Measurements from ENCODE around the gene IQSEC1. TPM values are rescaled to one million over a fixed set of nuclear protein-coding genes. Genes with fewer than 3 reads are reported as not detected.

IQSEC1 gene
- total RNA-seq, 4 donors from 2014 or later: 31.9 to 35.8 (median 34.8) TPM

GRCh38 chr3:12998648-12999047, 74.6 kb downstream of the IQSEC1 start:
- no peak overlapping the region for H3K4me3 ChIP-seq (ENCODE audit: low read depth, poor library complexity, severe bottlenecking)
- intact Hi-C loops (cut with DNase I; ENCODE audit: low total_unique reads): no loop called here
- WGBS, 2 donors: 70 to 72% methylated on average over 4 of the region's 4 CpGs
- DNase-seq (ENCODE audit: low spot score in 2 of 2): no peak
- TF ChIP-seq CTCF (IDR thresholded peaks at IDR 0.05): no peak

- TF ChIP-seq POLR2A (IDR thresholded peaks at IDR 0.05) (no peak), CTCF (IDR thresholded peaks at IDR 0.05) (no peak)
- no peak for DNase-seq (ENCODE audit: low spot score in 2 of 2)
- intact Hi-C loops (cut with DNase I; ENCODE audit: low total_unique reads): no loop called here
- no peak overlapping the region for H3K4me3 ChIP-seq (ENCODE audit: low read depth, poor library complexity, severe bottlenecking)
Observed at GRCh38 chr3:12997387-12997786, 75.8 kb downstream of the IQSEC1 start.

GRCh38 chr3:12996181-12996506, 77.1 kb downstream of the IQSEC1 start:
- WGBS, 2 donors: 65 to 74% methylated on average over 2 of the region's 2 CpGs
- H3K4me3 ChIP-seq (ENCODE audit: low read depth, poor library complexity, severe bottlenecking): no peak overlapping the region
- intact Hi-C loops (cut with DNase I; ENCODE audit: low total_unique reads): no loop called here
- DNase-seq (ENCODE audit: low spot score in 2 of 2): no peak
- TF ChIP-seq CTCF (IDR thresholded peaks at IDR 0.05) (no peak), POLR2A (IDR thresholded peaks at IDR 0.05) (no peak)

- intact Hi-C loops (cut with DNase I; ENCODE audit: low total_unique reads): no loop called here
- TF ChIP-seq CTCF (IDR thresholded peaks at IDR 0.05): no peak
- no peak for TF ChIP-seq POLR2A (IDR thresholded peaks at IDR 0.05)
- WGBS, 2 donors: 74 to 77% methylated on average over 10 of the region's 10 CpGs
- no peak for DNase-seq (ENCODE audit: low spot score in 2 of 2)
- no peak overlapping the region for H3K4me3 ChIP-seq (ENCODE audit: low read depth, poor library complexity, severe bottlenecking)
Observed at GRCh38 chr3:12995389-12996180, 77.6 kb downstream of the IQSEC1 start.

GRCh38 chr3:12994607-12995388, 78.4 kb downstream of the IQSEC1 start:
- H3K4me3 ChIP-seq (ENCODE audit: low read depth, poor library complexity, severe bottlenecking): peak overlapping the region; percentile 64
- intact Hi-C loops (cut with DNase I; ENCODE audit: low total_unique reads): no loop called here
- WGBS, 2 donors: 0% methylated on average over 27 to 53 of the region's 58 CpGs
- DNase-seq (ENCODE audit: low spot score in 2 of 2): peak; percentile 73 to 97
- TF ChIP-seq POLR2A (IDR thresholded peaks at IDR 0.05): no peak
- peak in 1 of 3 donors; percentile 64 for TF ChIP-seq CTCF (IDR thresholded peaks at IDR 0.05)

Data from lower leg skin (tissue), 4 donors.